ENCODE results near the gene SCP2. TPM values are rescaled to one million over a fixed set of nuclear protein-coding genes. Genes with fewer than 3 reads are reported as not detected.
A peak's percentile ranks its signal among the peaks of the same experiment; 100 is the strongest.

Gene SCP2
- total RNA-seq, 3 donors from 2014 or later: 47.6 to 67.8 (median 52.2) TPM

DNA sequence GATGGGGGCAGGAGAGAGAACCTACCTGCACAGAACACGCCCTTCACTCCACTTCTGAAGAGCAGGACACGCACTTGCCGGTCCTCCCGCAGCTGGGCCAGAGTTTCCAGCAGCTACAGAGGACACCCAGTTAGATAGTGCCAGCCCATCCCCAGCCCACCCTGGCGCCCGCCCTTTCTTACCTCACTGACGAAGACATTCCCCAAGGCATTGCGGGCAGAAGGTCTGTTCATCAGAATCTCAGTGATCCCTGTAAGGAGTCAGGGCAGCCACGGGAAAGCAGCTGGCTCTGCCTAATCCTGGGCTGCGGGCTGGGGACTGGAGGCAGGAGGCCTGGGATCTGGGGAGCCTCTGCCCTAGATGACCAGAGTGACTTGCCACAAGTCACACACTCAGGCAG is 15.5 kb upstream of the SCP2 start:
- Mint-ChIP-seq H3K9me3 (no peaks in the 10 kb centered on the region), H3K36me3 (ENCODE audit: insufficient read depth) (peaks cover 10% of the 10 kb centered on the region), H3K27me3 (ENCODE audit: low read depth) (no peaks in the 10 kb centered on the region), H3K4me1 (ENCODE audit: low read depth) (no peaks in the 10 kb centered on the region), H3K4me3 (no peak overlapping the region)
- no peak for ATAC-seq
- DNase-seq: no peak

DNA sequence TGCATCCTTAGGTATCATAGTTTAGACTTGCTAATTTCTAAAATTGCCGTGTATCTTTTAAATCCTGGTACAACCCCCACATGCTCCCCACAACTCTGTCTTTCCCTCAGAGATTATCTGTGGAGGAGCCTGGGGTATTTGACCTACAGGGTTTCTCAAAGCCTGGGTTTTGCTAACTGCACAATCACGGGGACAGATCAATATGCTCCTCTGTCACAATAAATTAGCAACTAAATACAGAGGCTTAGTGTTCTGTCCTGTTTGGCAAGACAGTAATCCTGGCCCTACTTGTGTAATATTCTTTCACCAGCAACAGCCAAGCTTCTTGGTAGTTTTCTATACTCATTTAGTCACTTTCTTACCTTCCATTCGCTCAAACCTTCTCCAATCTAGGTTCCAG is 14.1 kb upstream of the SCP2 start:
- Mint-ChIP-seq H3K36me3 (ENCODE audit: insufficient read depth) (peaks cover 8% of the 10 kb centered on the region), H3K27me3 (ENCODE audit: low read depth) (no peaks in the 10 kb centered on the region), H3K9me3 (no peaks in the 10 kb centered on the region), H3K4me1 (ENCODE audit: low read depth) (no peaks in the 10 kb centered on the region), H3K4me3 (no peak overlapping the region)
- ATAC-seq (no peak), DNase-seq (no peak)

DNA sequence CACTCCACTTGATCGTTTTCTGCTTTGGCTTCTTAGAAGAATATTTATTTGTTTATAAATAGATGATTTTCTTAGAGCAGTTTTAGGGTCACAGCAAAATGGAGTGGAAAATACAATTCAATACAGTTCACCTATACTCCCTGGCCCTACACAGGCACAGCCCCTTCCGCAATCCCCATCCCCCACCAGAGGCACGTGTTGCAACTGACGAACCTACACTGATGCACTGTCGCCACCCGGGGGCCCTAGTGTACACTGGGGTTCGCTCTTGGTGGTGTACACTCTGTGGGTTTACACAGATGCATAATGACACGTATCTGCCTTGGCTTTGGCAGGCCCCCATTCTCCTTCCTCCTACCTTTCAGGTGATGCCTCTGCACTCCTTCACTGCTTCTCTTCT is 13.5 kb upstream of the SCP2 start:
- Mint-ChIP-seq H3K27me3 (ENCODE audit: low read depth) (no peaks in the 10 kb centered on the region), H3K9me3 (no peaks in the 10 kb centered on the region), H3K4me3 (no peak overlapping the region), H3K4me1 (ENCODE audit: low read depth) (no peaks in the 10 kb centered on the region), H3K36me3 (ENCODE audit: insufficient read depth) (peaks cover 8% of the 10 kb centered on the region)
- DNase-seq (no peak), ATAC-seq (no peak)

DNA sequence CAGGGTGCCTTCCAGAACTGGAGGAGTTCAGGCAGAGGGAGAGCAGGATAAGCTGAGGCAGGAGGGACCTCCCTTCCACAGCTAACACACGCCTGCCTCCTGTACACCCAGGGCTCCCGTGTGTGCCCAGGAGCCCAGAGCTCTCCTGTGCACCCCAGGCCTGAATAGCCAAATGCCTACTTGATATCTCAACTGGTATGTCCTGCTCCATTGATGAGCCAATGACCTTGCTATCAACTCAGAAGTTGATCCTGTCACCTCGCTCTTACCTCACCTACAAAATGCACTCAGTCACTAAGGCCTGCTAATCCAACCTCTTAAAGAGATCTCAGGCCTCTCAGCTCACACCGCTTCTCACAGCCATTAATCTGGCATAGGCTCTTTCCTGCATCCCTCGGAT is 12.6 kb upstream of the SCP2 start:
- H3K36me3 Mint-ChIP-seq (ENCODE audit: insufficient read depth): peaks cover 6% of the 10 kb centered on the region

DNA sequence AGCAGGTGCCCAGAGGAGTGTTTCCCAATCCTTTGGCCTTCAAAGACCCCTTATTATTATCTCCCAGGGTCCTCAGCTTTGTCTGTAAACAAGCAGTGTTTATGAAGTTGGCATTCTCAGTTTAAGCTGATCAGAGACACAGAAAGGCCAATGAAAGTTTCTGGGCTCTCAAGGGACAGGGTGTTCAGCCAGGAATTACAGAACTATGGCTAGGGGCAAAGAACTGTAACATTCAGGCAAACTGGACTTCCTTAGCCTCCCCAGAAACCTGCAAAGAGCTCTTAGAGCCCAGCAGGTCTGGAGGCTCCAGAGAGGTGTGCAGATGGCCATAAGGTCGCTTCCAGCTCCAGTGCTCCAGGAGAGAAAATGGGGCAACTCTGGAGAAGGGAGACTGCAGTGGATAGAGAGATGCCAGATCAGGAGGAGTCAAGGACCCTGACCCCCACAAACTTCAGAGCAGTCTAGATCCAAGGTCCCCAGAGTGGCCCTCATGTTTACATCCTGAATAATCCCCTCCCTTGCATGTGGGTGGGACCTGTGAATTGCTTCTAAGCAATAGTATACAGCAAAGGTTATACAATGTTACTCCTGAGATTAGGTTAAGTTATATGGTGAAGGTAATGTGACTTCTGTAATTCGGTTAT is 11.7 kb upstream of the SCP2 start:
- Mint-ChIP-seq H3K4me3 (no peak overlapping the region), H3K27me3 (ENCODE audit: low read depth) (no peaks in the 10 kb centered on the region), H3K36me3 (ENCODE audit: insufficient read depth) (no peaks in the 10 kb centered on the region), H3K4me1 (ENCODE audit: low read depth) (peaks cover 11% of the 10 kb centered on the region), H3K9me3 (no peaks in the 10 kb centered on the region)
- DNase-seq (no peak), ATAC-seq (no peak)

More for the DNA sequence above, 12.6 kb upstream of the SCP2 start:
- H3K4me3 Mint-ChIP-seq: no peak overlapping the region
- no peak for DNase-seq
- no peaks in the 10 kb centered on the region for H3K9me3 Mint-ChIP-seq
- no peak for ATAC-seq
- no peaks in the 10 kb centered on the region for H3K27me3 Mint-ChIP-seq (ENCODE audit: low read depth)
- peaks cover 2% of the 10 kb centered on the region for H3K4me1 Mint-ChIP-seq (ENCODE audit: low read depth)

DNA sequence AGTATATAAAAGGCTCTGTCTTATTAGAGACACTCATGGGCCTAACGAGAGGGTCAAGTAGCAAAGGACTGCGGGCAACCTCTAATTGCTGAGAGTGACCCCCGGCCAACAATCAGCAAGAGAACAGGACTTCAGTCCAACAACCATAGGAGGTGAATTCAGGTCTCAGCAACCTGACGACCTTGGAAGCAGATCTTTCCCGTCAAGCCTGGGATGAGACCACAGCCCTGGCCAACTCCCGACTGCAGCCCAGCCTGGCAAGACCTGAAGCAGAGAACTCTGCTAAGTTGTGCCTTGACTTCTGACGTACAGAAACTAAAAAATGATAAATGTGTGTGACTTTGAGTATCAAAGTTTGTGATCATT is 11.2 kb upstream of the SCP2 start:
- Mint-ChIP-seq H3K27me3 (ENCODE audit: low read depth) (no peaks in the 10 kb centered on the region), H3K9me3 (no peaks in the 10 kb centered on the region), H3K4me3 (no peak overlapping the region), H3K36me3 (ENCODE audit: insufficient read depth) (no peaks in the 10 kb centered on the region), H3K4me1 (ENCODE audit: low read depth) (peaks cover 15% of the 10 kb centered on the region)
- ATAC-seq (no peak), DNase-seq (no peak)

DNA sequence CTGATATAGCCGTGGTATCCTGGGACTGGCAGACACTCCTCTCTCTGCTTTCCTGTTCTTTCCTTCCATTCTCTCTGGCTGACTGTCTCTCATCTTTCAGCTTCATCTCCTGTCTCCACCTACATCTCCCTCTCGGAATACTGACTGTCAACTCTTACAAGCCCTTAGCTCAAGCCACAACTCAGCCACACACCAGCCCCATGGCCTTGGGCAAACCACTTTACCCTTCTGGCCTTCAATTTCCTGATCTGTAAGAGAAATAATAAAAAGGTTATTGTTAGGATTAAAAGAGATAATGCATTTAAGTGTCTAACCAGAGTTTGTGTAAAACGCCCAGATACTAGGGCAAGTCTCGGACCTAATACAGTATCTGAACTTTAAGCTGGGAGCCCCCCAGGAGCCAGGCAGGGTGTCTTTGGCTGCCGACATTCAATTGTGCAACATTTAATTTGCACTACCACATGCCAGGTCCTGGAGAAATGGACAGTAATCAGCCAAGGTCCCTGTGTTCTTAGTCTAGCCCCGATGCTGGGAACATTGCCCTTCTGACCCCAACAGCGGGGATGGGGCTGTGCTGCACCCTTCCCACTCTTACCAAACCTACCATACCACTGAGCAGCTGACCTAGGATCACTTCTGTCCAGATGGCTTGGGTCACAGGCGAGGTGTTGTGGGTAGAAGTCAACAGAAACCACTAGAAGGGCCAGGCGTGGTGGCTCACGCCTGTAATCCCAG is 10.7 kb upstream of the SCP2 start:
- Mint-ChIP-seq H3K4me3 (no peak overlapping the region), H3K4me1 (ENCODE audit: low read depth) (peaks cover 15% of the 10 kb centered on the region), H3K36me3 (ENCODE audit: insufficient read depth) (no peaks in the 10 kb centered on the region), H3K27me3 (ENCODE audit: low read depth) (no peaks in the 10 kb centered on the region), H3K9me3 (no peaks in the 10 kb centered on the region)
- DNase-seq (no peak), ATAC-seq (no peak)

DNA sequence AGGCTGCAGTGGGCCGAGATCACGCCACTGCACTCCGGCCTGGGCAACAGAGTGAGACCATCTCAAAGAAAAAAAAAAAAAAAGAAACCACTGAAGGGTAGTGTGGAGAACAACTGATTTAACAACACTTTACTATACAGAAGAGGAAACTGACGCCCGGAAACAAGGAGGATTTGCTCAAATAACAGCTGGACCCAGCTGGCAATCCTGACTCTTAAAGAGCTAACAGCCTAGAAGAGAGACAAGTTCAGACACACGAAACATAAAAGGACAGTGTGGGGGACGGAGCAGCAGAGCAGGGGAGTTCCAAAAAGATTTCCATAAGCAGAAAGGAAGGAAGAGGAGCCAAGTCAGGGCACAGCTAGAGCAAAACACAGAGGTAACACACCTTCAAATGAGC is 9.9 kb upstream of the SCP2 start:
- no peaks in the 10 kb centered on the region for H3K36me3 Mint-ChIP-seq (ENCODE audit: insufficient read depth)
- ATAC-seq (no peak), DNase-seq (no peak)
- no peak overlapping the region for H3K4me3 Mint-ChIP-seq
- peaks cover 18% of the 10 kb centered on the region for H3K4me1 Mint-ChIP-seq (ENCODE audit: low read depth)
- H3K9me3 Mint-ChIP-seq: no peaks in the 10 kb centered on the region
- no peaks in the 10 kb centered on the region for H3K27me3 Mint-ChIP-seq (ENCODE audit: low read depth)

DNA sequence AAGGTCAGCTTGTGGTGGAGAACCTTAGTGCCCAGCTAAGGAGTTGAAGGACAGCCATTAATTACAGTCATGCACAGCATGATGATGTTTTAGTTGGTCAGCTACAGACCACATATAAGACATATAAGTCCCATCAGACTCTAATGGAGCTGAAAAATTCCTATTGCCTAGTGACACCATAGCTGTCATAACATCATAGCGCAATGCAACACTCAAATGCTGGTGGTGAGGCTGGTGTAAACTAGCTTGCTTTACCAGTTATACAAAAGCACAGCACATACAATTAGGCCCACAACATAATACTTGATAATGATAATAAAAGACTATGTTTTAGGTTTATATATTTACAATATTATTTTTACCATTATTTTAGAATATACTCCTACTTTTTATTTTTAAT is 9.5 kb upstream of the SCP2 start:
- ATAC-seq: no peak
- DNase-seq: no peak
- no peaks in the 10 kb centered on the region for H3K27me3 Mint-ChIP-seq (ENCODE audit: low read depth)
- peaks cover 21% of the 10 kb centered on the region for H3K4me1 Mint-ChIP-seq (ENCODE audit: low read depth)
- no peaks in the 10 kb centered on the region for H3K9me3 Mint-ChIP-seq
- no peaks in the 10 kb centered on the region for H3K36me3 Mint-ChIP-seq (ENCODE audit: insufficient read depth)
- no peak overlapping the region for H3K4me3 Mint-ChIP-seq

DNA sequence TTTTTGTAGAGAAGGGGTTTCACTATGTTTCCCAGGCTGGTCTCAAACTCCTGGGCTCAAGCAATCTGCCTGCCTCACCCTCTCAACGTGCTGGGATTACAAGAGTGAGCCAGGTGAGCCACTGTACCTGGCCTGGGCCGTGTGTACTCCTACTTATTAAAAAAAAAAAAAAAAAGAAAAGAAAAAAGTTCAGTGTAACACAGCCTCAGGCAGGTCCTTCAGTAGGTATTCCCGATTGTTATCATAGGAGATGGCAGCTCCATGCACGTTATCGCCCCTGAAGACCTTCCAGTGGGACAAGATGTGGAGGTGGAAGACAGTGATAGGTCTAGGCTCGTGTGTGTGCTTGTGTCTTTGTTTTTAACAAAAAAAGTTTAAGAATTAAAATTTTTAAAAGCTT is 8.9 kb upstream of the SCP2 start:
- H3K27me3 Mint-ChIP-seq (ENCODE audit: low read depth): no peaks in the 10 kb centered on the region
- DNase-seq: no peak
- ATAC-seq: no peak
- H3K4me1 Mint-ChIP-seq (ENCODE audit: low read depth): peaks cover 21% of the 10 kb centered on the region
- no peaks in the 10 kb centered on the region for H3K36me3 Mint-ChIP-seq (ENCODE audit: insufficient read depth)
- H3K9me3 Mint-ChIP-seq: no peaks in the 10 kb centered on the region
- no peak overlapping the region for H3K4me3 Mint-ChIP-seq

DNA sequence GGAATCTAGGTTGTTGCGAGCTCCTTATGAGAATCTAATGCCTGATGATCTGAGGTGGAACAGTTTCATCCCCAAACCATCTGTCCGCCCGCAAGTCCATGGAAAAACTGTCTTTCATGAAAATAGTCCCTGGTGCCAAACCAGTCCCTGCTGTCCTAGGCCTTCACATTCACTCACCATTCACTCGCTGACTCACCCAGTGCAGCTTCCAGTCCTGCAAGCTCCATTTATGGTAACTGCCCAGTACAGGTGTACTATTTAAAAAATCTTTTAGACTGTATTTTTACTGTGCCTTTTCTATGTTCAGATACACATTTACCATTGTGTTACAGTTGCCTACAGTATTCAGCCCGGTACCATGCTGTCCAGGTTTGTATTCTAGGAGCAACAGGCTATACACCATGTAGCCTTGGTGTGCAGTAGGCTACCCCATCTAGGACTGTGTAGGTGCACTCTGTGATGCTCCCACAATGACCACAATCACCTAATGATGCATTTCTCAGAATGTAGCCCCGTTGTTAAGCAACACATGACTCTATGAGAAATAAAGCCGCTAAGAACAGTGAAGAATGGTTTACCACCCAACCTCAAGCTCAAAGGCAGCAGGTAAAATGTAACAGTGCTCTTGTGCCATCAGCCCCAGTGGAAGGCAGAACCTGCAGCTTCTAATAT is 7.9 kb upstream of the SCP2 start:
- H3K4me3 Mint-ChIP-seq: no peak overlapping the region
- peak in 1 of 2 donors; percentile 17 for ATAC-seq

DNA sequence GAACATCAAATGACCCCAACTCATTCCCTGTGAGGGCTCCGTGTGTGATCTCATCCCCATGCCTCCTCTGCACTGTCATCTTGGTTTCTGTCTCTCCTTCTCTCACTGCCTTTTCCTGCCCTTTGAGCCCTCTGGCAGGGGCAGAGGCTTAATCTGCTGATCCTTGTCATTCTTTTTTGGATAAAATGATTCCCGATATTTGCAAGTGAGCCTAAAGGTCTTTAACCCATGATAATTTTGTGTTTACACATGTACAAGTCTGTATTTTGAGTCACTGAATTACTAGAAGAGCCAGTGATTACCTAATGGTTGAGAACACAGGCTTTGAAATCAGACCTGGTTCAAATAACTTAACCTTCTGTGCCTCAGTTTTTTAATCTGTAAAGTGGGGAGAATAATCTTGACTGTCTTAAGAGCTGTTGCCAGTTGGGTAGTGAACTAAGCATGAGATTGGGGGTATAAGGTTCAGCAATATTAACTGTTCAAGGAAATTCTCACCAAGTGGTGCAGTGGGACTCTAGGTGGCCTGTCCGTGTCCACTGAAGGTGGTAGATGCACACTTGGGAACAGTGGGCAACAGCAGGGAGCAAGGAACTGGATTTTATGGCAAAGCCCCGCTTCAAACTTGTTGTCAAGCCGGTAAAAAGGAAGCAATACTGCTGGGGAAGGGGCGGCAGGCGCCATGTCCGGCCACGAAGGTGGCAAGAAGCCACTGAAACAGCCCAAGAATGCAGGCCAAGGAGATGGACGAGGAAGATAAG is 7.2 kb upstream of the SCP2 start:
- ATAC-seq (no peak), DNase-seq (no peak)
- Mint-ChIP-seq H3K4me3 (peak overlapping the region; percentile 1), H3K27me3 (ENCODE audit: low read depth) (no peaks in the 10 kb centered on the region), H3K36me3 (ENCODE audit: insufficient read depth) (no peaks in the 10 kb centered on the region), H3K9me3 (no peaks in the 10 kb centered on the region), H3K4me1 (ENCODE audit: low read depth) (peaks cover 21% of the 10 kb centered on the region)

More for the DNA sequence above, 7.9 kb upstream of the SCP2 start:
- H3K9me3 Mint-ChIP-seq: no peaks in the 10 kb centered on the region
- H3K36me3 Mint-ChIP-seq (ENCODE audit: insufficient read depth): no peaks in the 10 kb centered on the region
- DNase-seq: no peak
- peaks cover 21% of the 10 kb centered on the region for H3K4me1 Mint-ChIP-seq (ENCODE audit: low read depth)
- no peaks in the 10 kb centered on the region for H3K27me3 Mint-ChIP-seq (ENCODE audit: low read depth)

DNA sequence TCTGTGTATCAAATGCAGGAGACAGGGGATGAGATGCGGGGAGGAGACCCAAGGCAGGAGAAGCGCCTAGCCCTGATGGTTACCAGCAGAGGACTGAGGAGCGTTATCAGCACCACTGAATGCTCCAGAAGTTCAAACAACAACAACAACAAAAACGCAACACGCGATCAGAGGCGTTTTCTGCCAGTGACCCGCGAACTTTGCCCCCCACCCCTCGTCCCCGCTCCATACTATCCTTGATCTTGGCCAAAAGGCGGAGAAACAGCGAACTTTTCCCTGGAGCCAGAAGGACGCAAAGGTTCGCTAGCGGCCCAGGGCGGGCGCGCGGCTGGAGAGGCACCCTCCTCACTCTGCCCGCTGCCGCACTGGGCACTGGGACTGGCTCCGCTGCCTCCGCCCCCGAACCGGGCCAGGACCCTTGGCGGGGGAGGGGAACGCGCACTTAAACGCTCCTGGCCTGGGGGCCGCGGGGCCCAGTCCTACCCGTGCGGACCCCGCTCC is 6.2 kb upstream of the SCP2 start:
- Mint-ChIP-seq H3K4me1 (ENCODE audit: low read depth) (peaks cover 21% of the 10 kb centered on the region), H3K4me3 (peak overlapping the region; percentile 83), H3K9me3 (no peaks in the 10 kb centered on the region), H3K36me3 (ENCODE audit: insufficient read depth) (no peaks in the 10 kb centered on the region), H3K27me3 (ENCODE audit: low read depth) (no peaks in the 10 kb centered on the region)
- DNase-seq: no peak
- peak in 1 of 2 donors; percentile 1 for ATAC-seq

DNA sequence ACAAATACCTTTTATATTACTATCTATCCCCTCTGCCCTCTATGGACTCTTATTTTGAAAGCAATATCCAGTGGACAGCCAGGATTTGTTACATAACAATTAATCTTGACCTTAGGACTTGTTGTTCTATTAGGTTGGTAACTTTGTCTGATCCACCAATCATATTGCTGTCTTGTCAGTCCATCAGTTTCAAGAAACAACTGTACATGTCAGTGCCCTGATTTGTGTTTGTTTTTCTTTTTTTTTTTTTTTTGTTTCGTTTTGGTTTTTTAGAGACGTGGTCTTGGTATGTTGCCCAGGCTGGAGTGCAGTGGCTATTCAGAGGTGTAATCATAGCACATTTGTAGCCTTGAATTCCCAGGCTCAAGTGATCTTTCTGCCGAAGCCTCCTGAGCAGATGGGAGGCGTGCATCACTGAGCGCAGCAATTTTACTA is 1.5 kb upstream of the SCP2 start:
- DNase-seq (no peak), ATAC-seq (no peak)
- H3K27me3 Mint-ChIP-seq (ENCODE audit: low read depth): peaks cover 3% of the 10 kb centered on the region
- H3K4me1 Mint-ChIP-seq (ENCODE audit: low read depth): peaks cover 29% of the 10 kb centered on the region
- no peak overlapping the region for H3K4me3 Mint-ChIP-seq
- no peaks in the 10 kb centered on the region for H3K9me3 Mint-ChIP-seq
- no peaks in the 10 kb centered on the region for H3K36me3 Mint-ChIP-seq (ENCODE audit: insufficient read depth)
